WI38 (cell line): ENCODE data around the gene C20orf141.

Source experiments
- H3K4me3 ChIP-seq: 2 replicates; pipeline ENCODE4 v1.5.1; 2011; ENCODE audit warnings: low read depth, mild to moderate bottlenecking, control low read depth, low read length
- TF ChIP-seq, protein P1 (sequence below): IDR thresholded peaks from 2 replicates; pipeline ENCODE4 v1.5.1; 2012; ENCODE audit warnings: low read depth, mild to moderate bottlenecking, control low read depth, low read length

C20orf141 gene

GRCh38 chr20:2778602-2779321, 36.0 kb upstream of the C20orf141 start:
- no peak overlapping the region for H3K4me3 ChIP-seq
- TF ChIP-seq, protein P1, sequence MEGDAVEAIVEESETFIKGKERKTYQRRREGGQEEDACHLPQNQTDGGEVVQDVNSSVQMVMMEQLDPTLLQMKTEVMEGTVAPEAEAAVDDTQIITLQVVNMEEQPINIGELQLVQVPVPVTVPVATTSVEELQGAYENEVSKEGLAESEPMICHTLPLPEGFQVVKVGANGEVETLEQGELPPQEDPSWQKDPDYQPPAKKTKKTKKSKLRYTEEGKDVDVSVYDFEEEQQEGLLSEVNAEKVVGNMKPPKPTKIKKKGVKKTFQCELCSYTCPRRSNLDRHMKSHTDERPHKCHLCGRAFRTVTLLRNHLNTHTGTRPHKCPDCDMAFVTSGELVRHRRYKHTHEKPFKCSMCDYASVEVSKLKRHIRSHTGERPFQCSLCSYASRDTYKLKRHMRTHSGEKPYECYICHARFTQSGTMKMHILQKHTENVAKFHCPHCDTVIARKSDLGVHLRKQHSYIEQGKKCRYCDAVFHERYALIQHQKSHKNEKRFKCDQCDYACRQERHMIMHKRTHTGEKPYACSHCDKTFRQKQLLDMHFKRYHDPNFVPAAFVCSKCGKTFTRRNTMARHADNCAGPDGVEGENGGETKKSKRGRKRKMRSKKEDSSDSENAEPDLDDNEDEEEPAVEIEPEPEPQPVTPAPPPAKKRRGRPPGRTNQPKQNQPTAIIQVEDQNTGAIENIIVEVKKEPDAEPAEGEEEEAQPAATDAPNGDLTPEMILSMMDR: no peak

GRCh38 chr20:2780948-2781347, 33.8 kb upstream of the C20orf141 start:
- TF ChIP-seq, protein P1: no peak
- H3K4me3 ChIP-seq: no peak overlapping the region

DNA sequence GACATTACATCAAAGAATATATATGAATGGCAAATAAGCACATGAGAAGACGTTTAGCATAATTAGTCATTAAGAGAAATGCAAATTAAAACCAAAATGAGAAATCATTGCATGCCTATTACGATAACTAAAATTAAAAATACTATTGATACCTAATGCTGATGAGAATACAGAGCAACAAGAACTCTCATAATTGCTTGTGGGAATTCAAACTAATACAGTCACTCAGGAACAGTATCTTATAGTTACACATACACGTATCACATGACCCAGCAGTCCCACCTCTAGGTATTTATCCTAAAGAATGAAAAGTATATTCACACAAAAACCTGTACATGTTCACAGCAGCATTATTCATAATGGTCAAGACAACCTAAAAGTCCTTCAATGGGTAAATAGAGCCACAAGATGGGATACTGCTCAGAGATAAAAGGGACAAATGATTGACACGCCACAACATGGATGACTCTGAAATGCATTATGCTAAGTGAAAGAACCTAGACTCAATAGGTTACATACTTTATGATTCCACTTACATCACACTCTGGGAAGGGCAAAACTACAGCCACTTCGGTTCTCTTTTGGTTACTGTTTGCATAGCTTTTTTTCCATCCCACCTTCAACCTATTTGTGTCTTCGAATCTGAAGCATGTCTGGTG, 30.8 kb upstream of the C20orf141 start:
- TF ChIP-seq, protein P1: no peak
- no peak overlapping the region for H3K4me3 ChIP-seq

- H3K4me3 ChIP-seq: no peak overlapping the region
- TF ChIP-seq, protein P1: no peak
These were observed 21.3 kb upstream of the C20orf141 start for GRCh38 chr20:2793471-2793870.

DNA sequence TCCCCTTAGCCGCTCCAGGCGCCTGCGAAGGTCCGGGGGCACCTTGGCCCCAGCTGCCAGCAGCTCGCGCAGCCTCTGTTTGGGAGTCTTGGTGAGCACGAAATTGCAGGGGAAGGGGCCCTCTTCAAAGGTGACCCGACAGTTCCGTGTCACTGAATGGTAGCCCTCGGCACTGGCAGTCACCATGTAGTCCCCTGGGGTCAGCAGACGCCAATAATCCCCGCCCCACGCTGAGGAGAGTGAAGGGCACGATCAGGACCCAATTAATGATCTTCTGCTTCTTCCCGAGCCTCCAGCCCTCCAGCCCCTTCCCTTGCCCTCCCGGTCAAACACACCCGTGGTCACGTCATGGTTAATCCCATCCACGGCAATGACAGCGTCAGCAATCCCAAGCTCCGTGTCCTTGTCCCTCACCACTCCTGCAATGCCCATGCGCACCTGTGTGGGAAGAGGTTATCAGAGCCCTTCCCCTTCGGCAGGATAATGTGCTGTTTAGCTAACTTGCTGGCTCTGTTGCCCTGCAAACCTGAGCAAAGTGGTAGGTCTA, 20.5 kb upstream of the C20orf141 start:
- TF ChIP-seq, protein P1: no peak
- H3K4me3 ChIP-seq: no peak overlapping the region

GRCh38 chr20:2794866-2795447, 19.8 kb upstream of the C20orf141 start:
- H3K4me3 ChIP-seq: no peak overlapping the region
- TF ChIP-seq, protein P1: no peak

DNA sequence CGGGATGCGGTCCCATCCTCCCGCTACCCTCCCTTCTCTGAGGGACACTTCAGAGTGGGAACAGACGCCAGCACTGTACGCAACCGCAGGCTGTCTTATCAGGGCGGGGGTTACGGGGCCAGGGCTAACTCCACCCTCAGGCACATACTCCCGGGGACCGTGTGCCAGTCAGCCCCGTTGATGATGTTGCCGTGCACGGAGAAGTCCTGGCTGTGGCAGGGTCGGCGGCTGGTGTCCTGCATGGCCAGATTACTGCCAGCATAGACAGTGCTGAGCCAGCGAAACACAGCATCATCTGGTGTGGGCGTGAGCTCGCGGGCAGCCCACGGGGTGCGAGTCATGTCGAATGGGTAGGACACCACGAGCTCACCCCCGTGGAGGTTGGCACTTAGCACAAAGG, 19.3 kb upstream of the C20orf141 start:
- no peak overlapping the region for H3K4me3 ChIP-seq

More for the DNA sequence above, 19.3 kb upstream of the C20orf141 start:
- TF ChIP-seq, protein P1: no peak
